Brain pericyte (primary cell): ENCODE measurements around the gene CPAMD8.

Source experiments
- DNase-seq: peaks from one replicate; pipeline ENCODE4 v3.0.0-alpha.2; 2012; ENCODE audit warnings: low read depth, low spot score

The CPAMD8 gene

DNA sequence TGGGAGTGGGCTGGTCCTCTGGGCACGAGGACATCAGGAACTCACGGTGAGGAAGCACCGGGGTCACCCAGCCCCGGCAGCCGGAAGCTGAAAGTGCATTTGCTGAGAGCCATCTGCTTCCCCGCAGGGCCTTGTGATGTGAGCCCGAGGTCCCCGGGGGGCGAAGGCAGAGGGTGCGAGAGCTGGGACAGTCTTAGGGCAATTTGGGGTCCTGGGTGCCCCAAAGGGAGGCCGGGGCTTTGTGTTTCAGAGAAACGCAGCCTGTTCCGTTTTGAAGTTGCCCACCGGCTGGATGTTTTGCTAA lies 133.0 kb downstream of the CPAMD8 start:
- no peak for DNase-seq

DNA sequence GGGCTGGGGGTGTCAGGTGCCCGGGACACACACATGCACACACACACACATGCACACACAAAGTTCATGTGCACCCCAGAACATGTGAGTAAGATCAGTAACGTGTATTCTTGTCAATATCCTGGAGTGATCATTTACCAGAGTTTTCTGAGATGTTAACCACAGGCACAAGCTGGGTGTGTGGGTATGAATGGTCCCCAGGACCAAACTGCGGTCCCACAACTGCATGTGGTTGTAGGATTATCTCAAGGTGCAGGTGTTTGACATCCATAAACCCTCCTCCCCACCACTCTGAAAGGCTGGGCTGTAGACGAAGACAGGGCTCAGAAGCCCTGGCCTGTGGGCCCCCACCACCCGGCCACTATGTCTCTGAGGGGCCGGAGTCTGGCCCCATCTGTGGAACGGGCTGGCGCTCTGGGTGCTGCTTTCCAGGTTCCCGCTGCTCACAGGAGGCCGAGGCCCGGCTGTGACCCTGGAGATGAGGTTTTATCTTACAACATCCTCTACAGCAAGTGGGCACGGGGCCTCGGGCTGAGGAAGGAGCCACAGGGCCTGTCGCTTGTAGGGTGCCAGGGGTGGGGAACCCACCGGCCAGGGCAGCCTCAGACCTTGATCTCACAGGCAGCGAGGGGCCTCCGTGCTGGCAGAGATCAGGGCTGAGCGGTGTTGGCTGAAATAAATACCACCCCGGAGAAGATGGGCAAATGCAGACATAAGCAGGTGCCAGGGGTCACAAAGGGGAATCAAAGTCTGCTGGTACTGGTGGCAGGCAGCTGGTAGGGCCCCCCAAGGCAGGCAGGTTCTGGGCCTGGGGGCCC lies 133.5 kb downstream of the CPAMD8 start:
- no peak for DNase-seq

DNA sequence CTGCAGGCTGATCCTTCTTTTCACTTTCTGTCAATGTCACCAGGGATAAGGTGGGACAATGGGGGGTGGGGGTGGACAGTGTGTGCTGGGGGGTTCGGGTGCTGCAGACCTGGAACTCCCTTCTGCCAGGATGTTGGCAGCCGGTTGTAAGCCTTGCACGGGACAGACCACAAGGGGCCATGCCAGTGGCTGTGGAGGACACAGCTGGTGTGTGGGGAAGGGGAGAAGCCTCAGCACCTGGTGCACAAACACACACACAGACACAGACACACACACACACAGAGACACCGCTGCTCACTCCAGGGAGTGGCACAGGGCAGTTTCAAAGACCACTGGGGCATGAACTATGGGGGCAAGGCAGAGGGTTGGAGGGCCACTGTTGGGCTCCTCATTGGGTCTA lies 134.2 kb downstream of the CPAMD8 start:
- DNase-seq = no peak

DNA sequence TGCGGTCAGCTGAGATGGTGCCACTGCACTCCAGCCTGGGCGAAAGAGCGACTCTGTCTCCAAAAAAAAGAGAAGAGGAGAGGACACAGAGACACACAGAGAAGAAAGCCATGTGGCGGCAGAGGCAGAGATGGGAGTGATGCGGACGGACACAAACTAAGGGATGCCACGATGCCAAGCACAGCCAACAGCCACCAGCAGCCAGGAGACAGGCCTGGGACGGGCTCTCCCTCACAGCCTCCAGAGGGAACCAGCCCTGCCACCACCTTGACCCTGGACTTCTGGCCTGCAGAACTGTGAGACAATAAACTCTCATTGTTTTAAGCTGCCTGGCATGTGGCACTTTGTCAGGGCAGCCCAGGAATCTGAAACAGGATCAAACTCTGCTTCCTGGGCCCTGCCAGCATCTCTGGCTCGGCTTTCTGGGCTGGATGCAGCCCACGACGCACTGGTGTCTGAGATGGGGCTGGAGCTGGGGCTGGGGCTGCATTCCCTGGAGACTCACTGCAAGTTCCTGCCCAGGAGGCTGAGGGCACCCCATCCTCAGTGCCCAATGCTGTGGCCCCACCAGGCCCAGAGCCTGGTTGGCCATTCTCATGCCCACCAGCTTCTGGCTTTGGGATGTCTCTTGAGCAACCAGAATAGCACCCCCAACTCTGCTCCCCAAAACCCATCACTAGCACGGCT lies 134.8 kb downstream of the CPAMD8 start:
- DNase-seq = no peak

DNA sequence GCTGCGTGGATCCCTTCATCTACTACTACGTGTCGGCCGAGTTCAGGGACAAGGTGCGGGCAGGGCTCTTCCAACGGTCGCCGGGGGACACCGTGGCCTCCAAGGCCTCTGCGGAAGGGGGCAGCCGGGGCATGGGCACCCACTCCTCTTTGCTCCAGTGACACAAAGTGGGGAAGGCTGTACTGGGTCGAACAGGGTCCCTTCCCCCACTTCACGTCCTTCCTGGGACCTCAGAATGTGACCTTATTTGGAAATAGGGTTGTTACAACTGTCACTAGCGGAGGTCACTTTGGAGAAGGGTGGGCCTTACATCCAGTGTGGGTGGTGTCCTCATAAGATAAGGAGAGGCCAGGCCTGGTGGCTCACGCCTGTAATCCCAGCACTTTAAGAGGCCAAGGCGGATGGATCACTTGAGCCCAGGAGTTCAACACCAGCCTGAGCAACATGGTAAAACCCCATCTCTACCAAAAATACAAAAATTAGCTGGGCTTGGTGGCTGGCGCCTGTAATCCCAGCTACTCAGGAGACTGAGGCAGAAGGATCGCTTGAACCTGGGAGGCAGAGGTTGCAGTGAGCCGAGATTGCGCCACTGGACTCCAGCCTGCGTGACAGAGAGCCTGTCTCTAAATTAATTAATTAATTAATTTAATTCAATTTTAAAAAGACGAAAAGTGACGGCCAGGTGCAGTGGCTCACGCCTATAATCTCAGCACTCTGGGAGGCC lies 136.0 kb downstream of the CPAMD8 start:
- no peak for DNase-seq

DNA sequence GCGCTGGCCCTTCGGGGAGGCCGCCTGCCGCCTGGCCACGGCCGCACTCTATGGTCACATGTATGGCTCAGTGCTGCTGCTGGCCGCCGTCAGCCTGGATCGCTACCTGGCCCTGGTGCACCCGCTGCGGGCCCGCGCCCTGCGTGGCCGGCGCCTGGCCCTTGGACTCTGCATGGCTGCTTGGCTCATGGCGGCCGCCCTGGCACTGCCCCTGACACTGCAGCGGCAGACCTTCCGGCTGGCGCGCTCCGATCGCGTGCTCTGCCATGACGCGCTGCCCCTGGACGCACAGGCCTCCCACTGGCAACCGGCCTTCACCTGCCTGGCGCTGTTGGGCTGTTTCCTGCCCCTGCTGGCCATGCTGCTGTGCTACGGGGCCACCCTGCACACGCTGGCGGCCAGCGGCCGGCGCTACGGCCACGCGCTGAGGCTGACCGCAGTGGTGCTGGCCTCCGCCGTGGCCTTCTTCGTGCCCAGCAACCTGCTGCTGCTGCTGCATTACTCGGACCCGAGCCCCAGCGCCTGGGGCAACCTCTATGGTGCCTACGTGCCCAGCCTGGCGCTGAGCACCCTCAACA lies 136.6 kb downstream of the CPAMD8 start:
- DNase-seq = no peak

DNA sequence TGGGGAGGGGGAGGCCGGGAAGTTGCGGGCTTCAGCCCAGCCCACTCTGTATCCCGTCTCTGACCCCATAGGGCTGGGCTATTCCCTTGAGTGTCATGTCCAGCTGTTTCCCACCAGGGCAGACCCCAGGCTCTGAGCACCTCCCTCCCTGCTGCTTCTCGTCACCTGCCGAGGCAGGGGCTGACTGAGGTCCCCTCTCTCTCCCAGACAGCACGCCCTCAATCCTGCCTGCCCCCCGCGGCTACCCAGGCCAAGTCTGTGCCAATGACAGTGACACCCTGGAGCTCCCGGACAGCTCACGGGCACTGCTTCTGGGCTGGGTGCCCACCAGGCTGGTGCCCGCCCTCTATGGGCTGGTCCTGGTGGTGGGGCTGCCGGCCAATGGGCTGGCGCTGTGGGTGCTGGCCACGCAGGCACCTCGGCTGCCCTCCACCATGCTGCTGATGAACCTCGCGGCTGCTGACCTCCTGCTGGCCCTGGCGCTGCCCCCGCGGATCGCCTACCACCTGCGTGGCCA lies 137.2 kb downstream of the CPAMD8 start:
- no peak for DNase-seq

DNA sequence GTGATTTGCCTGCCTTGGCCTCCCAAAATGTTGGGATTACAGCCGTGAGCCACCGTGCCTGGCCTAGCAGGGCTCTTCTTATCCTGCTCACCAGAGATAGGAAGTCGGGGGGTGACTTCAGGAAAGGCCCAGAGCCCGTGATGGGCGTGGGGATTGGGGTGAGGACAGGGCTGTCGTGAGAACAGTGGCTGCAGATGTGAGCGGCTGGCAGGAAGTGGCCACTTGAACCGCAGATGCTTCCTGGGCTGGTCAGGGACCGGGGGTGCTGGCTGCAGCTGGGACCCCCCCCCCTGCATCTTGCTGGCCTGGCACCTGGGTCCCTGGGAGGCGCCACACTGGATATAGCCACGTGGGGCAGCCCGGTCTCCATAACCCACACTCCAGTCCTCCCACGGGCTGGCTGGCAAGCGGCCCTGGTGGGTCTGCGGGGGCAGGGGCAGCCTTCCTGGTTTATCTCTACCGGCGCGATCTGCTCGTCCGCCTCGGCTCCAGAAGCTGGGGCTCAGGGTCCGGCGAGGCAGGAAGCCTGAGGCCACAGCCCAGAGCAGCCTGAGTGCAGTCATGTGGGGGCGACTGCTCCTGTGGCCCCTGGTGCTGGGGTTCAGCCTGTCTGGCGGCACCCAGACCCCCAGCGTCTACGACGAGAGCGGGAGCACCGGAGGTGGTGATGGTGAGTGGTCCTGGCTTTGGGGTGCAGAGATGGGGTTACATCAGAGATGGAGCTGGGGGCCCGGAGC lies 137.8 kb downstream of the CPAMD8 start, which contains the start of gene F2RL3:
Gene F2RL3, plus strand, starts transcription at position 371 of the 737 bp plus-strand sequence. Its CDS starts 191 bp downstream, at position 562.
- DNase-seq = no peak

DNA sequence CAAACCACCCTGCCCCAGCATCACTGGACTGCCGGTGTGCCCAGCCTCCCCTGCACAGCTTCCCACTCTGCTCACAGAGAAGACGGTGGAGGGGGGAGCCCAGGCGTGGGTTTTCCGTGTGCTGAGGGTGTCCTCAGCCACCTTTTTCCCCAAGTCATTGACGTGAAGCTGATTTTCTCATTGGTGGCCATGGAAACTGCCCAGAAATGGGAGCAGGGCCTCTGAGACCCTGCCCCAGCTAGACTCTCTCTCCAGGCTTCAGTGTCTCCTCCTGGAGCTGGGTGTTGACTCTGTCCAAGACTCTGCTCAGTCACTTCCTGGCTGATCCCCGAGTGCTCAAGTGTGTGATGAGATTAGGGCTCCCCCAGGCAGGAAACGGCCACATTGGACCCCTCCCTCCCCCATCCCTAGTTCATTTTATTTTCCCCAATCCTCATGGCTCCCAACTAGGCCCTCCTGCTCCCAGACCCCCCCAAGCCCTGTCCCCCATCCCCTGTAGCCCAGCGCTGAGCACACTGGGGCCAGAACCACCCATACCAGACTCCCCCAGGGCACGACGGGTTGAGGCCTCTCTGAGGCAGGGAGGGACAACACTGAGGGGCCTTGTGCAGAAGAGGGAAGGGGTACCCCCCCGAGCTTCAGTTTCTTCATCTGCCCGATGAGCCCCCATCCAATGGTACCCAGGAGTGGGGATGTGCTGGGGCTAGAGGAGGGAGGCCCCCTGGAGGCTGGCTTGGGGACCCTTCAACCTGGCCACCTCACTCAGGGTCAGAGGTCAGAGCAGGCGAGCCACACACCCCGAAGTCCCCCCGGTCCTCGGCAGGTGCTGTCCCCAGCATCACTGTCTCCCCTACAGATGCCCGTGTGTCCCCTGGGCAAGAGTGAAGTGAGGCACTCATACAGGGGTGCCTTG lies 139.0 kb downstream of the CPAMD8 start:
- no peak for DNase-seq

DNA sequence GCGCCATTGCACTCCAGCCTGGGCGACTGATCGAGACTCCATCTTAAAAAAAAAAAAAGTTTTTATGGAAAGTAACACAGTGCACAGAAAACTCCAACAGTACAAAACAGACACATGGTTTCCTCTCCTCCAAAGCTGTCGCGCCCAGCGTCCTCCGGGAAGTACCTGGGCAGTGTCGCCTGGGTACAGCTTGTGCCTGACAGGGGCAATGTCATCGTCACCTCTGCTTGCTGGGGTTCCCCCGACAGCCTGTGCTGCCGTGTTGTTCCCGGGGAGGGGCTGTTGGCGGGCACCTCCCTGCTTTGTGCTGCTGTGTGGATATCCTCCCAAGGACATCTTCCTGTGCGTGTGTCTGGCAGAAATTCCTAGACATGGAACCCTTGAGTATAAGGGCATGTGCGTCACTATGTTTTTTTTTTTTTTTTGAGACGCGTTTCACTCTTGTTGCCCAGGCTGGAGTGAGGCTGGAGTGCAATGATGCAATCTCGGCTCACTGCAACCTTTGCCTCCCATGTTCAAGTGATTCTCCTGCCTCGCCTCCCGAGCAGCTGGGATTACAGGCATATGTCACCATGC lies 140.2 kb downstream of the CPAMD8 start:
- no peak for DNase-seq

DNA sequence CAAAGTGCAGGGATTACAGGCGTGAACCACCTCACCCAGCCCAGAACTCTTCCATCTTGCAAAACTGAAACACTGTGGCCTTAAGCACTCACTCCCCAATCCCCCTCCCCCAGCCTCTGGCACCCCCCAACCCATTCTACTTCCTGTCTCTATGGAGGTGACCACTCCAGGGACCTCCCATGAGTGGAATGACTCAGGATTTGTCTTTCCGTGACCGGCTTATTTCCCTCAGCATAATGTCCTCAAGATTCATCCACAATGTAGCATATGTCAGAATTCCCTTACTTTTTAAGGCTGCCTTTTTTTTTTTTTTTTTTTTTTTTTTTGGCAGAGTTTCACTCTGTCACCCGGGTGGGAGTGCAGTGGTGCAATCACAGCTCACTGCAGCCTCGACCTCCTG lies 141.4 kb downstream of the CPAMD8 start:
- DNase-seq = no peak

DNA sequence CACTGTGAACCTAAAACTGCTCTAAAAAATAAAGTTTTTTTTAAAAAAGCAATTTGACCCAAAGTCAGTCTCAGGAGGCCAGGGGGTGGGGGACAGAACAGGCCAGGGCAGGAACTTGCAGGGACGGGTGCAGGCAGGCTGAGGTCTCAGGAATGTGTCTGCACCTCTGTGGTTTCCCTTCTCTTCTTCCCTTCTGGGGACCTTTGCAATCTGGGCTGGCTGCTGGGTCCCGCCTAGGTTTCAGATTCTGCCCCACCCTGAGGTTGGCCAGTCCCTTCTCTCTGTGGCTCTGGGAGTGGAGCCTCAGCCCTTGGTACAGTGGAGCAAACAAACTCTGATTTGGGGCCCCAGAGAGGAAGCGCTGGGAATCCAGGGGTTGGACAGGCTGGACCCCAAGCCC lies 143.1 kb downstream of the CPAMD8 start:
- no peak for DNase-seq

DNA sequence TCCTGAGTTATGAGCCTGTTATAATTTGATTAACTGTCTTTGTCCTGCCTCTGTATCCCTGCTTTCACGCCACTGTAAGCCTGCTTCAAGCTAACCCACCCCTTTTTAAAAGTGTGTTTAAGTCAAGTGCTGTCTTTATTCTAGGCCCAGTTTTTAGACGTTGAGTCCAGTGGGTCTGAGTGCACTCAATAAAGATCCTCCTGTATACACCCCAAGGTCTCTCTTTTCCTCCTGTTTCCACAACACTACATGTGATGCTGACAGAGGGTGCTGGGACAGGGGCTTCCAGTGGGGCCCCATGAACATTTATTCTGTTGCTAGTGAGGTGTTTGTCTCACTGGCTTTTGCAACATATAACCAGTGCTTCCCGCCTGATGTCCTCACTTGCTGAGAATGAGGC lies 144.5 kb downstream of the CPAMD8 start:
- no peak for DNase-seq

DNA sequence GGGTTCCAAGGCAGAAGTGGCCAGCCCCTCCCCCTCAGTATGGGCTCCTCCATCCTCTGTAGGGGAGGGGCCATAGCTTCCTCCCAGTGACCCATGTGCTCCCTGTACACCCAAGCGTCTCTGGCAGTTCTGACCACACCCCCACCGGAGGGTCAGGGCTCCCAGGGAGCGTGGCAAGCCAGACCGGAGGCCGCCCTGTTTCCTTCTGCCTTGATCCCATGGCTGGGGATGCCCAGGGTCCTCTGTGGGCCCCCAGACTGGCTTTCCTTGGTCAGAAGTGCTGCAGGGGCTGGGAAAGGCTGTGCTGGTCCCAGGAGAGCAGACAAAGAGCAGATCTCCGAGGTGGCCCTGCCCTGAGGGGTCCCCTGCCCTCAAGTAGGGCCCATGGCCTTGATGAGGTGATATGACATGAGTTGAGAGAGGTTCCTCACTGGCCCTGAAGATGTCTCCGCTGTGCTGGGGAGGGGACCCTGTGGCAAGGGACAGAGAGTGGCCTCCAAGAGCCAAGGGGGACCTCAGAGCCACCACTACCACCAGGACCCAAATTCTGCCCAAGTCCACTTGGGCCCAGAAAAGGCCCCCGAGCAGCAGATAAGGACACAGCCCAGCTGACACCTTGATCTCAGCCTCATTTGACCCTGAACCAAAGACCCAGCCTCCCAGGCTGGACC lies 145.6 kb downstream of the CPAMD8 start:
- DNase-seq = no peak

DNA sequence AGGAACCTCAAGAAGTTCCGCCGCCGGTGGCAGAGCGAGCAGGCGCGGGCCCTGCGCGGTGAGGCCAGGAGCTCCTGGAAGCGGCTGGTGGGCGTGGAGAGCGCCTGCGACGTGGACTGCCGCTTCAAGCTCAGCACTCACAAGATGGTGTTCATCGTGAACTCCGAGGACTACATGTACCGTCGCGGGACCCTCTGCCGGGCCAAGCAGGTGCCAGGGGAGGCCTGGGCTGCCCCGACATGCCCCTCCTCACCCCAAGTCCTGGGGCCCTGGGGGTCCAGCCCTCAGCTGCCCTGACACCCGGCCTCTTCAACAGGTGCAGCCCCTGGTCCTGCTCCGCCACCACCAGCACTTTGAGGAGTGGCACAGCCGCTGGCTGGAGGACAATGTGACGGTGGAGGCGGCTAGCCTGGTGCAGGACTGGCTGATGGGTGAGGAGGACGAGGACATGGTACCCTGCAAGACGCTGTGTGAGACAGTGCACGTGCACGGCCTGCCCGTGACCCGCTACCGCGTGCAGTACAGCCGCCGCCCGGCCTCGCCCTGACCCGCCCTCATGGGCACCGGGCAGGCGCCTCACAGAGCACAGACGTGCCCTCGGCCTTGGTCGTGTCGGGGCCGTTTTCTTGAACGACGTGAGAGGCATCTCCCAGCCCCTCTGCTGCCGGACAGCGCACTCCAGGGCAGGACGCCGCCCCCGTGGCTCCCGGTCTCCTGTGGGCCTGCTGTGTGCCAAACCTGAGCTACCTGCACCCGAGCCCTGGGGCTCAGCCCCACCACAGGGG lies 148.2 kb downstream of the CPAMD8 start:
- DNase-seq = no peak

DNA sequence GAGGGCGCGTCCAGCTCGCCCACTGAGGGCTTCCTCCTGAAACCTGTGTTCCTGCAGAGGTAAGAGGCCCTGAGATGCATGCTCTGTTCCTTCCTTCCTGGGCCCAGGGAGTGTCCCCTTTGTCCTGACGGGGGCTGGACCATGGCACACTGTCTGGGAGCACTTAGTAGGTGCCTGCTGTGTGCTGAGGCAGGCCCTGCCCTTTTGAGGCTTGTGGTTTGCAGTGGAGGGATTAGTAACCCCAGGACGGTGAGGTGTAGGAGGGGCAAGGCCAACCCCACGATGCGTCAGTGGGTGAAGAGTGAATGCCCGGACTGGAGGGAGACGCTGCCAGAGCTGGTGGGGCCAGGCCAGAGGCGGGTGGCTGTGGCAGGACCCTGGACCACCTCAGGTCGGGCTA lies 149.0 kb downstream of the CPAMD8 start:
- no peak for DNase-seq

DNA sequence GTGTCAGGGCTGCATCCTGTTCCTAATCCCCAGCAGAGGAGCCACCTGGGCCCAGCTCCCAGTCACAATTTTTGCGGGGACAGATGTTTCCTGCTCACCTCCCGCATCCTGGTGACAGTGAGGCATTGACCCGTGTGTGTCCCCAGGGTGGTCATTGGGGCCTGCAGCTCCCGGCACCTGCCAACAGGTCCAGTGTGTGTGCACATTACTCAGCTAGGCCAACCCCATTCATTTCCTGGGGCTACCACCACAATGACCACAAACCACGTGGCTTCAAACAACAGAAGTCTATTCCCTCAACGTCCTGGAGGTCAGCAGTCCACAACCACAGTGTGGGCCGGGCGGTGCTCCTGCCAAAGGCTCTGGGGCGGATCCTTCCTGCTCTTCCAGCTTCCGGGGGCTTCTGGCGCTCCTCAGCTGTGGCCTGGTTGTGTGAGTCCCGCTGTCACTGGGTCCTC lies 149.7 kb downstream of the CPAMD8 start:
- no peak for DNase-seq
